H1 (cell line): ENCODE data around the gene ITGB1BP1. TPM values are rescaled to one million over a fixed set of nuclear protein-coding genes. Genes with fewer than 3 reads are reported as not detected.

Source experiments
- CTCF ChIA-PET: fragments of 300-600 bp; sonication (Branson Sonifier 250); formaldehyde crosslinking; loops from one replicate; lab custom pipeline; 2021; ENCODE audit not compliant: partially characterized antibody; lab: Charles Lee
- POLR2A ChIA-PET: fragments of 300-600 bp; sonication (Branson Sonifier 250); formaldehyde crosslinking; loops from one replicate; lab custom pipeline; 2021; ENCODE audit warnings: inconsistent platforms; ENCODE audit not compliant: partially characterized antibody; lab: Charles Lee
- DNase-seq, 2 experiments: peaks; one replicate each; pipeline versions ENCODE4 v3.0.0 to v3.0.0-alpha.2; 2010 to 2022; ENCODE audit warnings: low spot score in 2 of 2, low read depth in 1 of 2, mixed read lengths in 1 of 2
- FAIRE-seq: peaks from 2 replicates; lab custom pipeline; 2011; peaks lifted over from hg19 to GRCh38; lab: Jason Lieb, UNC
- H2AFZ ChIP-seq: 2 replicates; pipeline ENCODE4 v1.8.1; 2012; ENCODE audit warnings: low read length, inconsistent platforms
- H2AK5ac ChIP-seq: 2 replicates; pipeline ENCODE4 v1.6.1; 2013; ENCODE audit warnings: low read depth, low read length
- H2BK120ac ChIP-seq: replicated peaks from 2 replicates; pipeline ENCODE3; 2013; ENCODE audit warnings: low read depth, low read length, inconsistent platforms
- H2BK12ac ChIP-seq: 2 replicates; pipeline ENCODE4 v1.6.1; 2013; ENCODE audit warnings: low read depth, low read length
- H2BK15ac ChIP-seq: 2 replicates; pipeline ENCODE4 v1.6.1; 2013; ENCODE audit warnings: low read length
- H2BK20ac ChIP-seq: 2 replicates; pipeline ENCODE4 v1.6.1; 2013; ENCODE audit warnings: low read length
- H2BK5ac ChIP-seq: 2 replicates; pipeline ENCODE4 v1.6.1; 2013; ENCODE audit warnings: low read depth, low read length
- H3K14ac ChIP-seq: 2 replicates; pipeline ENCODE4 v1.6.1; 2013; ENCODE audit warnings: inconsistent platforms; ENCODE audit not compliant: insufficient read length
- H3K18ac ChIP-seq: 2 replicates; pipeline ENCODE4 v1.6.1; 2013; ENCODE audit warnings: low read length; ENCODE audit errors: extremely low read depth
- H3K23ac ChIP-seq: 2 replicates; pipeline ENCODE4 v1.6.1; 2013; ENCODE audit warnings: inconsistent platforms; ENCODE audit not compliant: insufficient read length
- H3K23me2 ChIP-seq: 2 replicates; pipeline ENCODE4 v1.6.1; 2013; ENCODE audit warnings: low read depth, low read length
- H3K27ac ChIP-seq: 2 replicates; pipeline ENCODE4 v1.6.1; 2011; ENCODE audit warnings: low read depth, low read length, inconsistent platforms
- H3K27me3 ChIP-seq, 4 experiments: replicated peaks in 1 of 4; 1 replicate in 1 of 4; 2 replicates in 3 of 4; pipeline versions ENCODE4 v1.6.1 to v1.8.1; 2011 to 2013; ENCODE audit warnings: low read length in 3 of 4, mild to moderate bottlenecking in 3 of 4, inconsistent platforms in 2 of 4, mixed read lengths in 2 of 4, moderate library complexity in 1 of 4; ENCODE audit not compliant: control insufficient read depth in 3 of 4, insufficient read depth in 3 of 4; ENCODE audit errors: extremely low read depth in 1 of 4
- H3K36me3 ChIP-seq, 4 experiments: 2 replicates each; pipeline versions ENCODE4 v1.6.1 to v1.8.1; 2011 to 2013; ENCODE audit warnings: mild to moderate bottlenecking in 4 of 4, low read length in 3 of 4, moderate library complexity in 2 of 4, control low read depth in 1 of 4, inconsistent platforms in 1 of 4; ENCODE audit not compliant: insufficient read depth in 4 of 4, control insufficient read depth in 2 of 4
- H3K4ac ChIP-seq: replicated peaks from 2 replicates; pipeline ENCODE3; 2013; ENCODE audit warnings: low read length, low read depth, mixed read lengths, inconsistent platforms; ENCODE audit not compliant: insufficient read length
- H3K4me1 ChIP-seq, 4 experiments: replicated peaks in 1 of 4; 1 replicate in 1 of 4; 2 replicates in 3 of 4; pipeline versions ENCODE4 v1.6.1 to v1.8.1; 2011 to 2013; ENCODE audit warnings: low read length in 3 of 4, inconsistent platforms in 2 of 4, mixed read lengths in 1 of 4; ENCODE audit not compliant: insufficient read depth in 4 of 4, control insufficient read depth in 3 of 4
- H3K4me2 ChIP-seq, 2 experiments: 2 replicates each; pipeline versions ENCODE4 v1.6.1 to v1.8.1; 2011 to 2013; ENCODE audit warnings: low read depth in 2 of 2, low read length in 2 of 2, control low read depth in 1 of 2, inconsistent platforms in 1 of 2, mild to moderate bottlenecking in 1 of 2; ENCODE audit not compliant: insufficient read depth in 1 of 2
- H3K4me3 ChIP-seq, 4 experiments: fragments of 200-600, 300-600 bp in 1 of 4; sonication (generic), shearing (Covaris generic), sonication (Bioruptor Twin) in 1 of 4; 2 replicates each; pipeline versions ENCODE4 v1.5.1 to v1.8.1; 2011 to 2016; ENCODE audit warnings: low read length in 4 of 4, low read depth in 3 of 4, control low read depth in 2 of 4, inconsistent platforms in 2 of 4, mild to moderate bottlenecking in 2 of 4, mixed read lengths in 1 of 4, moderate library complexity in 1 of 4; ENCODE audit not compliant: insufficient read depth in 2 of 4; ENCODE audit errors: extremely low read depth in 1 of 4
- H3K56ac ChIP-seq: replicated peaks from 2 replicates; pipeline ENCODE3; 2013; ENCODE audit warnings: low read depth, mild to moderate bottlenecking, mixed read lengths, low read length, inconsistent platforms; ENCODE audit not compliant: insufficient read length
- H3K79me1 ChIP-seq: 2 replicates; pipeline ENCODE4 v1.6.1; 2013; ENCODE audit warnings: low read depth, low read length, control low read depth
- H3K79me2 ChIP-seq, 2 experiments: 2 replicates each; pipeline versions ENCODE4 v1.6.1 to v1.8.1; 2012 to 2013; ENCODE audit warnings: low read length in 2 of 2, mild to moderate bottlenecking in 2 of 2, inconsistent platforms in 1 of 2; ENCODE audit not compliant: insufficient read depth in 2 of 2, control insufficient read depth in 1 of 2
- H3K9ac ChIP-seq, 4 experiments: replicated peaks in 1 of 4; 1 replicate in 1 of 4; 2 replicates in 3 of 4; pipeline versions ENCODE4 v1.6.1 to v1.8.1; 2011 to 2013; ENCODE audit warnings: low read depth in 3 of 4, low read length in 3 of 4, control low read depth in 2 of 4, mild to moderate bottlenecking in 2 of 4, moderate library complexity in 2 of 4, inconsistent platforms in 1 of 4; ENCODE audit errors: extremely low read depth in 1 of 4
- H3K9me3 ChIP-seq, 2 experiments: 2 replicates each; pipeline versions ENCODE4 v1.6.1 to v1.8.1; 2012 to 2013; ENCODE audit warnings: mild to moderate bottlenecking in 2 of 2, moderate library complexity in 2 of 2, control low read depth in 1 of 2, inconsistent platforms in 1 of 2, low read depth in 1 of 2, low read length in 1 of 2, mixed read lengths in 1 of 2; ENCODE audit not compliant: insufficient read depth in 2 of 2
- H4K20me1 ChIP-seq, 2 experiments: replicated peaks in 1 of 2; 2 replicates each; pipeline versions ENCODE3 to v1.8.1; 2011 to 2013; ENCODE audit warnings: inconsistent platforms in 2 of 2, low read length in 2 of 2, mild to moderate bottlenecking in 1 of 2; ENCODE audit not compliant: insufficient read depth in 2 of 2, control insufficient read depth in 1 of 2
- H4K5ac ChIP-seq: 2 replicates; pipeline ENCODE4 v1.6.1; 2013; ENCODE audit warnings: low read length, low read depth, mixed read lengths, inconsistent platforms; ENCODE audit not compliant: insufficient read length
- H4K8ac ChIP-seq: 2 replicates; pipeline ENCODE4 v1.8.0; 2013; ENCODE audit warnings: mild to moderate bottlenecking, moderate library complexity, low read length, inconsistent platforms; ENCODE audit not compliant: insufficient read depth; ENCODE audit errors: extremely low read depth
- H4K91ac ChIP-seq: replicated peaks from 2 replicates; pipeline ENCODE3; 2013; ENCODE audit warnings: low read length, mixed read lengths, inconsistent platforms; ENCODE audit not compliant: insufficient read length
- ASH2L ChIP-seq: fragments of 200-600, 300-600 bp; sonication (generic); IDR thresholded peaks from one replicate; pipeline ENCODE4 v1.7.1; 2017; ENCODE audit warnings: low read length
- PHF8 ChIP-seq: fragments of 200-600 bp; sonication (generic); conservative IDR thresholded peaks from 2 replicates; pipeline ENCODE4 v1.7.1; 2012; ENCODE audit warnings: low read depth, mild to moderate bottlenecking, inconsistent platforms, low read length, moderate library complexity
- SIN3A ChIP-seq, 2 experiments: IDR thresholded peaks in 1 of 2; conservative IDR thresholded peaks in 1 of 2; 2 replicates each; pipeline ENCODE4 v1.6.1; 2011 to 2012; ENCODE audit warnings: low read length in 2 of 2, improper control_type of control experiment in 1 of 2, low read depth in 1 of 2, mild to moderate bottlenecking in 1 of 2
- WGBS, 2 experiments: shearing (Covaris generic) in 1 of 2; methylation state at CpG; one replicate each; pipeline versions ENCODE4 v1.1.6 to v1.1.7; 2013 to 2015; ENCODE audit warnings: low lambda C conversion rate in 2 of 2, mixed read lengths in 2 of 2, inconsistent platforms in 1 of 2, low coverage in 1 of 2, missing lambda C conversion rate in 1 of 2; ENCODE audit not compliant: insufficient replicate concordance in 2 of 2, insufficient coverage in 1 of 2, insufficient read length in 1 of 2; ENCODE audit errors: extremely low coverage in 1 of 2, missing lambda C conversion rate in 1 of 2; 5-methylcytosine and 5-hydroxymethylcytosine counted together
- polyA plus RNA-seq, 7 experiments: library from polyadenylated mRNA; depleted of rRNA in 3 of 7; stranded (reverse) in 5 of 7; unstranded in 2 of 7; fragments of >200 nt in 5 of 7; fragments of 200-250 nt in 2 of 7; gene quantifications; 1 replicate in 5 of 7; 2 replicates in 1 of 7; 4 replicates in 1 of 7; pipeline versions ENCODE4 v1.2.1 to v1.2.3, GENCODE V29; 2011 to 2013; ENCODE audit warnings: missing spikeins in 2 of 7, mixed read lengths in 2 of 7
- total RNA-seq: library from RNA; stranded (reverse); fragmentation: NEBNext Ultra II Directional; extraction: Animal tissue kit (Norgen Biotek cat#: 25700); gene quantifications from 2 replicates; pipeline ENCODE4 v1.2.1, GENCODE V29; 2021

ITGB1BP1 gene
- total and polyA plus RNA-seq, 2 of the 8 experiments (the other 6 are each of a cell fraction or from before 2014, with no cell fraction given), result 16.1 to 45.4 TPM

DNA sequence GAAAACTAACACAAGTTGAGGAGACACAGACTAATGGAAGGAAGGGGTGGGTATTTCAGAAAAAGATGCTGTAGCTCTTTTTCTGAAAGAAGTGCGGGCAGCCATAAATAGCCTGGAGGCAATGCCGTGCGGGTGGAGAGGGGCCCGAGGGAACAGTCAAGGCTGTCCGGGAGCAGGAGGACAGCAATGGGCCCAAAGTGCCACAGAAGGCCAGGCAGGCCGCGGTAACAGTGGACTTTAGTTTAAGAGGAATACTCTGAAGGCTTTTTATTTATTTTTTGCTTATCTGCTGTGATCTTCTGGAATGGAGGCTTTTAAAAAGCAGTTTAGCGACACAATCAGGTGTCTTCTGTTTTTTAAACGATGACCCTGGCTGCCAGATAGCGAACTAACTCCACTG is 2.8 kb downstream of the ITGB1BP1 start:
- H3K23ac ChIP-seq, result no peak overlapping the region
- no peak overlapping the region for H2AFZ ChIP-seq
- peaks cover 12% of the 10 kb centered on the region for H3K23me2 ChIP-seq
- no peak overlapping the region for H3K27ac ChIP-seq
- no peak overlapping the region for H3K4me3 ChIP-seq
- ChIA-PET CTCF (interaction anchor here (0.9 to 1.3 kb wide), 3 partner anchors 18 to 279 kb away, joined by 3 to 4 read pairs (median 3); no protein-coding TSS in a partner anchor), POLR2A (interaction anchor here (1.5 kb wide), 1 partner anchor 18 kb away, joined by 3 read pairs; no protein-coding TSS in a partner anchor)
- no peak overlapping the region for H2BK5ac ChIP-seq
- H3K4me2 ChIP-seq, result no peak overlapping the region
- 93% methylated on average over 9 of the region's 10 CpGs; no CpG with 5 or more reads in 1 of the 2 experiments for WGBS, 2 experiments
- no peak overlapping the region for H3K56ac ChIP-seq
- H2BK12ac ChIP-seq, result no peak overlapping the region
- no peaks in the 10 kb centered on the region for H3K9me3 ChIP-seq
- no peak overlapping the region for H2AK5ac ChIP-seq
- peaks cover 13% of the 10 kb centered on the region for H3K79me1 ChIP-seq
- DNase-seq (no peak), FAIRE-seq (no peak)
- no peak overlapping the region for H4K91ac ChIP-seq
- no peak overlapping the region for H4K5ac ChIP-seq
- H3K27me3 ChIP-seq, result peaks cover 0 to 9% (median 4%) of the 10 kb centered on the region in 4 experiments; a peak in 4 of 7 replicates
- H3K14ac ChIP-seq, result no peak overlapping the region
- H4K20me1 ChIP-seq, result peaks cover 3 to 4% of the 10 kb centered on the region in 2 experiments
- no peak overlapping the region for H2BK120ac ChIP-seq
- no peaks in the 10 kb centered on the region for H3K36me3 ChIP-seq
- H2BK20ac ChIP-seq, result no peak overlapping the region
- H2BK15ac ChIP-seq, result no peak overlapping the region
- no peak overlapping the region for H3K4ac ChIP-seq
- H4K8ac ChIP-seq, result no peak overlapping the region
- H3K9ac ChIP-seq, result no peak overlapping the region
- H3K4me1 ChIP-seq, result peaks cover 5 to 14% (median 8%) of the 10 kb centered on the region in 4 experiments; a peak in 6 of 7 replicates
- no peak overlapping the region for H3K18ac ChIP-seq
- H3K79me2 ChIP-seq, result peaks cover 0 to 22% of the 10 kb centered on the region in 2 experiments; a peak in 3 of 4 replicates
- TF ChIP-seq PHF8 (no peak), ASH2L (no peak), SIN3A (conservative IDR thresholded peaks at IDR 0.05 in 1 of 2, IDR thresholded peaks at IDR 0.05 in 1 of 2; ENCODE audit: low read depth in 1 of 2, low read length in 2 of 2) (no peak)
